Hepatocyte (in vitro differentiated cells): ENCODE results near the gene RLF. TPM values are rescaled to one million over a fixed set of nuclear protein-coding genes. Genes with fewer than 3 reads are reported as not detected.

ENCODE experiments used
- DNase-seq: peaks from one replicate; pipeline ENCODE4 v3.0.0-alpha.2; 2016; ENCODE audit warnings: low spot score
- H2AFZ ChIP-seq: fragments of 200-600 bp; sonication (generic); 2 replicates; pipeline ENCODE4 v1.6.0; 2016; ENCODE audit warnings: antibody characterized with exemption, mild to moderate bottlenecking
- H3K27ac ChIP-seq: fragments of 200-600 bp; sonication (generic); 2 replicates; pipeline ENCODE4 v1.5.1; 2016; ENCODE audit warnings: mild to moderate bottlenecking
- H3K27me3 ChIP-seq: fragments of 200-600 bp; sonication (generic); 2 replicates; pipeline ENCODE4 v1.6.1; 2016
- H3K36me3 ChIP-seq: fragments of 200-600 bp; sonication (generic); replicated peaks from 2 replicates; pipeline ENCODE4 v1.5.1; 2016; ENCODE audit warnings: low read depth; ENCODE audit not compliant: insufficient read depth
- H3K4me1 ChIP-seq: fragments of 200-600 bp; sonication (generic); 2 replicates; pipeline ENCODE4 v1.5.1; 2016; ENCODE audit warnings: mild to moderate bottlenecking, moderate library complexity; ENCODE audit not compliant: insufficient read depth
- H3K4me2 ChIP-seq: fragments of 200-600 bp; sonication (generic); 2 replicates; pipeline ENCODE4 v1.6.0; 2016
- H3K4me3 ChIP-seq: fragments of 200-600 bp; sonication (generic); 2 replicates; pipeline ENCODE4 v1.5.1; 2016; ENCODE audit warnings: mild to moderate bottlenecking
- H3K79me2 ChIP-seq: fragments of 200-600 bp; sonication (generic); 2 replicates; pipeline ENCODE4 v1.6.0; 2017; ENCODE audit warnings: mild to moderate bottlenecking
- H3K9me2 ChIP-seq: fragments of 200-600 bp; sonication (generic); replicated peaks from 2 replicates; pipeline ENCODE4 v1.6.0; 2017; ENCODE audit warnings: mild to moderate bottlenecking; ENCODE audit not compliant: insufficient read depth
- H3K9me3 ChIP-seq: fragments of 200-600 bp; sonication (generic); 2 replicates; pipeline ENCODE4 v1.5.1; 2016; ENCODE audit warnings: low read depth, mild to moderate bottlenecking
- H4K20me1 ChIP-seq: fragments of 200-600 bp; sonication (generic); 2 replicates; pipeline ENCODE4 v1.6.0; 2016; ENCODE audit warnings: mild to moderate bottlenecking; ENCODE audit not compliant: insufficient read depth, poor library complexity, severe bottlenecking
- CTCF ChIP-seq: fragments of 200-600 bp; sonication (generic); IDR thresholded peaks from 2 replicates; pipeline ENCODE4 v1.5.1; 2016; ENCODE audit warnings: antibody characterized with exemption, mild to moderate bottlenecking; ENCODE audit not compliant: poor library complexity
- EZH2 ChIP-seq: fragments of 200-600 bp; sonication (generic); IDR thresholded peaks from 2 replicates; pipeline ENCODE4 v1.6.1; 2016; ENCODE audit warnings: antibody characterized with exemption, mild to moderate bottlenecking, borderline replicate concordance
- EZH2phosphoT487 ChIP-seq: fragments of 200-600 bp; sonication (generic); IDR thresholded peaks from one replicate; pipeline ENCODE4 v1.6.1; 2018; ENCODE audit warnings: antibody characterized with exemption, mild to moderate bottlenecking, low read depth, moderate library complexity; ENCODE audit not compliant: unreplicated experiment, severe bottlenecking
- WGBS: methylation state at CpG from one replicate; pipeline ENCODE4 v1.1.6; 2016; ENCODE audit warnings: low lambda C conversion rate; ENCODE audit errors: missing lambda C conversion rate; 5-methylcytosine and 5-hydroxymethylcytosine counted together
- polyA plus RNA-seq: library from polyadenylated mRNA; unstranded; fragments of >200 nt; fragmentation: Nextera tagmentation; extraction: Ambion mirVana; gene quantifications from 2 replicates; pipeline ENCODE4 v1.2.1, GENCODE V29; 2016
- total RNA-seq: library from RNA; depleted of rRNA; stranded (reverse); fragments of >200 nt; gene quantifications from 2 replicates; pipeline ENCODE4 v1.2.3, GENCODE V29; 2014

Gene RLF
- total and polyA plus RNA-seq, 2 experiments from 2014 or later, result 3.9 to 18.8 TPM

- no peaks in the 10 kb centered on the region for H3K36me3 ChIP-seq
- no peak overlapping the region for H3K4me2 ChIP-seq
- H3K79me2 ChIP-seq, result no peaks in the 10 kb centered on the region
- H3K27me3 ChIP-seq, result no peaks in the 10 kb centered on the region
- H3K4me3 ChIP-seq, result no peak overlapping the region
- TF ChIP-seq EZH2 (no peak), CTCF (no peak), EZH2phosphoT487 (no peak)
- no peak overlapping the region for H3K27ac ChIP-seq
- peaks cover 9% of the 10 kb centered on the region for H3K4me1 ChIP-seq
- 96% methylated on average over 3 of the region's 3 CpGs for WGBS
- no peak overlapping the region for H2AFZ ChIP-seq
- no peak for DNase-seq
- H3K9me2 ChIP-seq, result no peaks in the 10 kb centered on the region
- no peaks in the 10 kb centered on the region for H4K20me1 ChIP-seq
- H3K9me3 ChIP-seq, result no peaks in the 10 kb centered on the region
Measured at GRCh38 chr1:40245686-40246085, 84.5 kb downstream of the RLF start.

- no peak for TF ChIP-seq CTCF
- no peak for TF ChIP-seq EZH2phosphoT487
- TF ChIP-seq EZH2, result no peak
- peaks cover 9% of the 10 kb centered on the region for H3K4me1 ChIP-seq
- no peaks in the 10 kb centered on the region for H3K9me2 ChIP-seq
- peak; percentile 66 for DNase-seq
- no peak within 1 kb of the TSS for H3K4me2 ChIP-seq
- H3K27me3 ChIP-seq, result no peaks in the 10 kb centered on the region
- H2AFZ ChIP-seq, result no peak within 1 kb of the TSS
- no peak within 1 kb of the TSS for H3K4me3 ChIP-seq
- H3K79me2 ChIP-seq, result no peaks in the 10 kb centered on the region
- WGBS, result 60% methylated on average over 1 of the region's 1 CpG
- H3K9me3 ChIP-seq, result no peaks in the 10 kb centered on the region
- H3K36me3 ChIP-seq, result no peaks in the 10 kb centered on the region
- H3K27ac ChIP-seq, result peak within 1 kb of the TSS; percentile 57
- no peaks in the 10 kb centered on the region for H4K20me1 ChIP-seq
Measured at GRCh38 chr1:40247655-40248054, 86.5 kb downstream of the RLF start, which contains the start of gene TMCO2. TSS of gene TMCO2 (plus strand) at chr1:40247937. CDS start at chr1:40247994, 57 bp downstream.

- no peak overlapping the region for H3K4me2 ChIP-seq
- no peaks in the 10 kb centered on the region for H3K79me2 ChIP-seq
- peaks cover 9% of the 10 kb centered on the region for H3K4me1 ChIP-seq
- no peak overlapping the region for H2AFZ ChIP-seq
- TF ChIP-seq EZH2, result no peak
- TF ChIP-seq CTCF, result no peak
- no peak for TF ChIP-seq EZH2phosphoT487
- no peak for DNase-seq
- H3K4me3 ChIP-seq, result no peak overlapping the region
- H3K36me3 ChIP-seq, result no peaks in the 10 kb centered on the region
- H3K27me3 ChIP-seq, result no peaks in the 10 kb centered on the region
- no peaks in the 10 kb centered on the region for H3K9me3 ChIP-seq
- peak overlapping the region; percentile 37 for H3K27ac ChIP-seq
- H3K9me2 ChIP-seq, result no peaks in the 10 kb centered on the region
- no peaks in the 10 kb centered on the region for H4K20me1 ChIP-seq
Measured at GRCh38 chr1:40248412-40248811, 87.2 kb downstream of the RLF start.

- TF ChIP-seq EZH2 (no peak), EZH2phosphoT487 (no peak), CTCF (no peak)
- peaks cover 14% of the 10 kb centered on the region for H3K4me1 ChIP-seq
- no peaks in the 10 kb centered on the region for H4K20me1 ChIP-seq
- no peaks in the 10 kb centered on the region for H3K36me3 ChIP-seq
- H3K27me3 ChIP-seq, result no peaks in the 10 kb centered on the region
- no peaks in the 10 kb centered on the region for H3K9me3 ChIP-seq
- H3K4me2 ChIP-seq, result no peak overlapping the region
- H2AFZ ChIP-seq, result no peak overlapping the region
- H3K79me2 ChIP-seq, result peaks cover 22% of the 10 kb centered on the region
- DNase-seq, result no peak
- no peaks in the 10 kb centered on the region for H3K9me2 ChIP-seq
- WGBS, result 92% methylated on average over 4 of the region's 4 CpGs
- no peak overlapping the region for H3K27ac ChIP-seq
- no peak overlapping the region for H3K4me3 ChIP-seq
Measured at GRCh38 chr1:40251456-40251855, 90.3 kb downstream of the RLF start.
